ENCODE results near the gene FBN2.

Gene FBN2

DNA sequence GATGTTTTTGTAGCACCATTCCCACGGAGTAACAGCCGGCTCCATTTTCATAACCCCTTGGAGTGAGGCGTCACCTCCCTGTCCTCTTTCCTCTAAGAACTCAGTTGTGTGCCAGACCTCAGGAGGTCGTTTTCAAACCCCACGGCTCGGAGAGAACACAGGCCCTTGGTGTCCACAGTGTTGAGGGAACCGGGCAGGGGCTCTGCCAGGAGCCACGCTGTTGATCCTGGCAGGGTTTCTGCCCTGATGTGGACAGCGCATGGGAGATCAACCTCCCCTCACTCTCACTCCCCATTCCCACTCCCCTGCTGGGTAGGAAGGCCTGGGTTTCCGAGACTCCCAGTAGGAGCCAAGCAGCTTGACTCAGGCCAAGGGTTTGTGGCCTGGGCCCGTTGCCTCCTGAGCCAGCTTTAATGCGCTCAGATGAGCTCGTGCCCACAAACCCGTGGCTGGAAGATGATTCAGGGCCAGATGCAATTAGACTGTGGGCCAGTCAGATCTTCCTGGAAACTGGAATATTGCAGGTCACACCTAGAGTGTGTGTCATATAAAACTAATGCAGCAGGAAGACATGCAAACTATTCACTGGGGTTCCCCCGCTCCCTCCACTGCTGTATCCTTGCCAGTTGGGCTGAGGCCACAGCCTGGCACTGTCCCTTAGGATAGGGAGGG, 321.0 kb downstream of the FBN2 start:
- peak; percentile 88 for DNase-seq (ENCODE audit: low read depth)
- no peak overlapping the region for H3K4me3 ChIP-seq (ENCODE audit: low read length)
- TF ChIP-seq, protein P1, sequence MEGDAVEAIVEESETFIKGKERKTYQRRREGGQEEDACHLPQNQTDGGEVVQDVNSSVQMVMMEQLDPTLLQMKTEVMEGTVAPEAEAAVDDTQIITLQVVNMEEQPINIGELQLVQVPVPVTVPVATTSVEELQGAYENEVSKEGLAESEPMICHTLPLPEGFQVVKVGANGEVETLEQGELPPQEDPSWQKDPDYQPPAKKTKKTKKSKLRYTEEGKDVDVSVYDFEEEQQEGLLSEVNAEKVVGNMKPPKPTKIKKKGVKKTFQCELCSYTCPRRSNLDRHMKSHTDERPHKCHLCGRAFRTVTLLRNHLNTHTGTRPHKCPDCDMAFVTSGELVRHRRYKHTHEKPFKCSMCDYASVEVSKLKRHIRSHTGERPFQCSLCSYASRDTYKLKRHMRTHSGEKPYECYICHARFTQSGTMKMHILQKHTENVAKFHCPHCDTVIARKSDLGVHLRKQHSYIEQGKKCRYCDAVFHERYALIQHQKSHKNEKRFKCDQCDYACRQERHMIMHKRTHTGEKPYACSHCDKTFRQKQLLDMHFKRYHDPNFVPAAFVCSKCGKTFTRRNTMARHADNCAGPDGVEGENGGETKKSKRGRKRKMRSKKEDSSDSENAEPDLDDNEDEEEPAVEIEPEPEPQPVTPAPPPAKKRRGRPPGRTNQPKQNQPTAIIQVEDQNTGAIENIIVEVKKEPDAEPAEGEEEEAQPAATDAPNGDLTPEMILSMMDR (IDR thresholded peaks at IDR 0.05; ENCODE audit: insufficient read depth, low read depth, low read length, missing control alignments): no peak

DNA sequence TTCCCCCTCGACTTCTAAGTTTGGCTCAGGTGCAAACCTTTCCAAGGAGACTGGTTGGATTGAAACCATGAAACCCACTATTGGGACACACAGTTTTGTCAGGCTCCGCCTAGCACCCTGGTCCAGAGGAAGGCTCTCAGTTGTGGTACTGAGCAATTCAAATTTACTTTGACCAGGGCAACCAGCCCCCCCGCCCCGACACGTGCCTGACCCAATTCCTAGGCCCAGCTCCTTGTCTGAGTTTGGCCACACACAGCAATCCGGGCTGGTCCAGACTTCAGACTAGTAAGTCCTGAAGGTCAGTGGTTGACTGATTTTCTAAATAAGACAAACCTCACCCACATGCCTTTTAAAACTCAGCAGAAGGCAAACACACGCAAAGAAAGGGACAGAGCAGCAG, 321.8 kb downstream of the FBN2 start:
- H3K4me3 ChIP-seq (ENCODE audit: low read length): no peak overlapping the region
- TF ChIP-seq, protein P1 (IDR thresholded peaks at IDR 0.05; ENCODE audit: insufficient read depth, low read depth, low read length, missing control alignments): no peak
- no peak for DNase-seq (ENCODE audit: low read depth)

DNA sequence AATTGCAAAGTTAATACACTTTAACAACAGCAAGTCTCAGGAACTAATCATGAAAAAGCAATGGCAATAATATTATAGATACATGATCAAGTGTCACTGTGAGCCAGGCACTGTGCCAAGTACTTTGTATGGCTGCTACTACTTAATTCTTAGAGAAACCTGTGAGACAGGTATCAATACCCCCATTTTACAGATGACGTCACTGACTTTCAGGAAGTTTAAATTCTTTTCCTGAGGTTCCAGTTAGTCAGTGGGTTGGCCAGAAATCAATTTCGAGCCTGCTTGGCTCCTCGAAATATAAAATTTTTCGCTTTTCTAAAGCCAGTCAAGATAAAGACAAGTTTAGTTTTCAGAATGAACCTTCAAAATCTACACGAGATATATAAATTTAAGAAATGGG, 324.2 kb downstream of the FBN2 start:
- H3K4me3 ChIP-seq (ENCODE audit: low read length): no peak overlapping the region
- TF ChIP-seq, protein P1 (IDR thresholded peaks at IDR 0.05; ENCODE audit: insufficient read depth, low read depth, low read length, missing control alignments): no peak
- DNase-seq (ENCODE audit: low read depth): no peak

DNA sequence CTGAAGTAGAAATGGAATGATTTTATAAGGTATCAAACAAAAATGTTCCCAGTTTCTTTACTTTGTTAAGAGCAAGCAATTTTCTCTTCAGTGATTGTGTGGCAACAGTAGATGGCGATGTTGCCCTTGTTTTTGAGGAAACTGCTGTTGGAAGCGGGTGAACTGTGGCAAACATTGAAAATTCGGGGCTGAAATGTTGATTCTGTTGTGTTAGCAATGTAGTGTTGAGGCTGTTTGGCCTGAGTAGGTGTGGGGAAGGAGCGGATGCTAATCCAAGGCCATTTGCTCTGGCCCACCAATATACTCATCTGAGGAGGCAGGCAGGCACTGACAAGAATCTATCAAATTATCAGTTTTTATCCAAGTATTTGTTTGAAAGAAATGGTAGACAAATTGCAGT, 324.7 kb downstream of the FBN2 start:
- no peak overlapping the region for H3K4me3 ChIP-seq (ENCODE audit: low read length)
- TF ChIP-seq, protein P1 (IDR thresholded peaks at IDR 0.05; ENCODE audit: insufficient read depth, low read depth, low read length, missing control alignments): peak; percentile 80
- DNase-seq (ENCODE audit: low read depth): peak; percentile 77

DNA sequence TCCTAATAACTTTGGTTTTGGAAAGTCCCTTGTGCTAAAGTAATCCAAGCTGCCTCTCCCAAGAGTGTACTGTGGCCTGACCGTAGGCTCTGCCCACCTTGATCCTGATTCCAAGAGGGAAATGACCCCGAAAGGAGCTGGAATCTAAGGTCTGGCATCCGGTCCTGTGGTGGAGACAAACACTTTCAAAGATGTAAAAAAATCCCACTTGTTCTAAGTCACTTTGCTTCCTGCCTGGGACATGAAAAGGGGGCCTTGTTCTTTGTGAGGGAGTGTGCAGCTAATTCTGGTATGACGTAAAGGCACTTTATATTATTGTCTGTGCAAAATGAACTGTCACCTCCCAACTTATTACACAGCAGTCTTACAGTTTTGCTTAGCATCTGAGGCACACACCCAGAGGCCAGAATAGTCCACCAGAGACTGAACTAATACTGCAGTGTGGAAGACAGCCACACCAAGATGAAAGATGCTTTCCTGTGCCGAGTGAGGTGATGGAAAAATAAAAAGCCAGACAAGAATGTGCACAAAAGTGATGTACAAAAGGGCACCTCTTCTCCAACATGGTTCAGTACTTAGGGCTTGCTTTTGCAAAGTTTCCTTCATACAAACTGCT, 325.7 kb downstream of the FBN2 start:
- no peak for DNase-seq (ENCODE audit: low read depth)
- TF ChIP-seq, protein P1 (IDR thresholded peaks at IDR 0.05; ENCODE audit: insufficient read depth, low read depth, low read length, missing control alignments): no peak

DNA sequence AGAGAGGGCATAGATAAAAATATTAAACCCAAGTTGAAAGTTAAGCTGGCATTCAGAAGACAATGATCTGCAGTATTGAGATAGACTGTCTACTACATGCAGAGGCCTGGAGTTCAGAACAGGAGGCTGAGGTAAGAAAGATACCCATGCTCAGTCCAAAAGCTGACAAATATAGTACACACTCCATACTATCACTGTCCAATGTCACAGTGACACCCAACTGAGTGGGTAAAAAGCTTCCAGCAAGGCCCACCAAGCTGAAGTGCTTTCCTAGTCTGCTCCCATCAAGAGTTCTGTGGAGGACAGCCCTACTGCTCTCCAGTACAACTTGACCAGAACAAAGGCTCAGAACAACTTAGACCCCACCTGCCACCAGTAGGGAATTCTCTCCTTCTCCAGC, 329.6 kb downstream of the FBN2 start:
- TF ChIP-seq, protein P1 (IDR thresholded peaks at IDR 0.05; ENCODE audit: insufficient read depth, low read depth, low read length, missing control alignments): no peak
- no peak for DNase-seq (ENCODE audit: low read depth)
- H3K4me3 ChIP-seq (ENCODE audit: low read length): no peak overlapping the region

More for the DNA sequence above, 325.7 kb downstream of the FBN2 start:
- H3K4me3 ChIP-seq (ENCODE audit: low read length): no peak overlapping the region

Measured in epithelial cell of esophagus (primary cell).